Heart left ventricle (tissue), 13 donors: Measurements from ENCODE around the gene TMEM255A.

Experiments
- CTCF ChIP-seq, 12 donors: fragments of 200-600 bp; sonication (generic) in 4 of 12; IDR thresholded peaks; one replicate each; pipeline versions ENCODE4 v1.5.0 to v1.8.0; 2018 to 2022; ENCODE audit warnings: antibody characterized with exemption in 12 of 12, mild to moderate bottlenecking in 5 of 12
- POLR2A ChIP-seq, 2 donors: fragments of 450-650 bp; IDR thresholded peaks; one replicate each; pipeline ENCODE4 v1.6.1; 2017; ENCODE audit warnings: antibody characterized with exemption in 2 of 2, mild to moderate bottlenecking in 2 of 2, moderate library complexity in 2 of 2
- donor health status: ischemic (EF 13 %, LVEDD 7.1; RV severe dilation, severe dysfunction).
- donor health status: DM: no; HTN: yes; CAD: no.
- donor health status: DM: no; HTN: no; CAD: no.
- donor health status: ischemic (EF 25% LVEDD 6.9; RV normal size, moderate dysfunction).
- donor health status: ischemic (EF 25% LVEDD 5.7; RV mildly dilated, moderate dysfunction).
- donor health status: ischemic (EF 35%, LVEDD 5.7; RV mildly dilated, moderate dysfunction).
- donor health status: nonischemic (EF 11% LVEDD 7.7; RV severe dilation, severe dysfunction).
- donor health status: DM: yes; HTN: yes; CAD: no.
- donor health status: PGD.
- donor health status: ischemic (EF 29% LVEDD 5.4; RV normal size, mild dysfunction).
- donor health status: nonischemic (EF 23%, LVEDD 6.1; RV moderate dilation, normal function).

GRCh38 chrX:120224388-120224787, 86.9 kb downstream of the TMEM255A start:
- no peak for TF ChIP-seq POLR2A (IDR thresholded peaks at IDR 0.05)
- no peak for TF ChIP-seq CTCF (IDR thresholded peaks at IDR 0.05)
